GM18517 (cell line): ENCODE data around the gene AGR2.

Experiments used
- ATAC-seq: cut with Tn5 transposase; IDR thresholded peaks from one replicate; pipeline ENCODE4 v1.9.1; 2021; ENCODE audit warnings: mild to moderate bottlenecking, moderate library complexity; ENCODE audit not compliant: unreplicated experiment

AGR2 gene

GRCh38 chr7:16813232-16813616 lies 8.4 kb upstream of the AGR2 start:
- no peak for ATAC-seq

GRCh38 chr7:16812542-16813231 lies 7.9 kb upstream of the AGR2 start:
- no peak for ATAC-seq

- ATAC-seq, result no peak
Measured at GRCh38 chr7:16811551-16811950, 6.8 kb upstream of the AGR2 start.

GRCh38 chr7:16810573-16810972 lies 5.8 kb upstream of the AGR2 start:
- ATAC-seq, result no peak

GRCh38 chr7:16810112-16810511 lies 5.3 kb upstream of the AGR2 start:
- ATAC-seq, result no peak

GRCh38 chr7:16805441-16805840 lies 642 bp upstream of the AGR2 start:
- ATAC-seq, result no peak

- ATAC-seq, result no peak
Measured at GRCh38 chr7:16803881-16804673, 722 bp downstream of the AGR2 start.

GRCh38 chr7:16803125-16803524 lies 1.7 kb downstream of the AGR2 start:
- no peak for ATAC-seq

- ATAC-seq, result no peak
Measured at GRCh38 chr7:16801579-16801978, 3.2 kb downstream of the AGR2 start.

GRCh38 chr7:16801111-16801542 lies 3.7 kb downstream of the AGR2 start:
- no peak for ATAC-seq

- ATAC-seq, result no peak
Measured at GRCh38 chr7:16795624-16796023, 9.2 kb downstream of the AGR2 start.

- no peak for ATAC-seq
Measured at GRCh38 chr7:16794986-16795385, 9.8 kb downstream of the AGR2 start.

- ATAC-seq, result no peak
Measured at GRCh38 chr7:16791905-16792698, 12.7 kb downstream of the AGR2 start.

- ATAC-seq, result no peak
Measured at GRCh38 chr7:16791071-16791470, 13.7 kb downstream of the AGR2 start.

GRCh38 chr7:16787127-16787526 lies 17.7 kb downstream of the AGR2 start:
- ATAC-seq, result no peak

- no peak for ATAC-seq
Measured at GRCh38 chr7:16786257-16786656, 18.5 kb downstream of the AGR2 start.

GRCh38 chr7:16785846-16786245 lies 19.0 kb downstream of the AGR2 start:
- ATAC-seq, result no peak

GRCh38 chr7:16785321-16785720 lies 19.5 kb downstream of the AGR2 start:
- no peak for ATAC-seq

- ATAC-seq, result no peak
Measured at GRCh38 chr7:16780596-16780995, 24.2 kb downstream of the AGR2 start.

- no peak for ATAC-seq
Measured at GRCh38 chr7:16779051-16779450, 25.7 kb downstream of the AGR2 start.

- no peak for ATAC-seq
Measured at GRCh38 chr7:16778476-16778875, 26.3 kb downstream of the AGR2 start.

- ATAC-seq, result no peak
Measured at GRCh38 chr7:16776053-16776452, 28.7 kb downstream of the AGR2 start.
